Heart right ventricle (tissue), 16 donors: ENCODE data around the gene SLIT1. TPM values are rescaled to one million over a fixed set of nuclear protein-coding genes. Genes with fewer than 3 reads are reported as not detected.
A peak's percentile ranks its signal among the peaks of the same experiment; 100 is the strongest.

Source experiments
- ATAC-seq, 8 donors: fragments of 200-7000 bp; cut with Tn5 transposase; one replicate each; pipeline ENCODE4 v1.9.1; 2020; ENCODE audit warnings: mild to moderate bottlenecking in 8 of 8, moderate library complexity in 8 of 8, moderate number of reproducible peaks in 1 of 8
- DNase-seq, 2 donors: peaks; one replicate each; pipeline ENCODE4 v3.0.0-alpha.2; 2020
- H3K27ac ChIP-seq, 10 donors: fragments of 200-600 bp; sonication (generic) in 2 of 10; one replicate each; pipeline versions ENCODE4 v1.5.0 to v1.8.0; 2020 to 2022; ENCODE audit warnings: mild to moderate bottlenecking in 3 of 10
- H3K27me3 ChIP-seq, 7 donors: fragments of 200-600 bp; one replicate each; pipeline ENCODE4 v1.8.0; 2021 to 2022; ENCODE audit warnings: mild to moderate bottlenecking in 2 of 7
- H3K36me3 ChIP-seq, 9 donors: fragments of 200-600 bp; sonication (generic) in 1 of 9; one replicate each; pipeline versions ENCODE4 v1.5.0 to v1.8.0; 2020 to 2022; ENCODE audit warnings: mild to moderate bottlenecking in 2 of 9
- H3K4me1 ChIP-seq, 9 donors: fragments of 200-600 bp; sonication (generic) in 1 of 9; one replicate each; pipeline versions ENCODE4 v1.5.0 to v1.8.0; 2020 to 2022; ENCODE audit warnings: mild to moderate bottlenecking in 4 of 9
- H3K4me3 ChIP-seq, 10 donors: fragments of 200-600 bp; sonication (generic) in 2 of 10; one replicate each; pipeline versions ENCODE4 v1.5.0 to v1.8.0; 2020 to 2022; ENCODE audit warnings: mild to moderate bottlenecking in 7 of 10, moderate library complexity in 2 of 10
- H3K9me3 ChIP-seq, 11 donors: fragments of 200-600 bp in 10 of 11; sonication (generic) in 2 of 11; one replicate each; pipeline versions ENCODE4 v1.5.0 to v1.8.0; 2013 to 2022; ENCODE audit warnings: mild to moderate bottlenecking in 2 of 11, control low read depth in 1 of 11, moderate library complexity in 1 of 11
- WGBS, 2 donors: extraction: QIAGEN DNeasy Blood & Tissue Kit; methylation state at CpG; one replicate each; pipeline ENCODE4 v1.1.7; 2013; ENCODE audit warnings: inconsistent platforms in 1 of 2; 5-methylcytosine and 5-hydroxymethylcytosine counted together
- intact Hi-C, 10 donors: fragments of 100-400 bp; cut with DNase I; formaldehyde crosslinking; loops; one replicate each; pipeline versions ENCODE4 v1.11.1 to v1.14.2; 2022
- polyA plus RNA-seq, 2 donors: library from polyadenylated mRNA; stranded (reverse); fragments of 200-250 nt; gene quantifications; one replicate each; pipeline ENCODE4 v1.2.3, GENCODE V29; 2013
- total RNA-seq, 10 donors: library from RNA; stranded (reverse); fragmentation: NEBNext Ultra II Directional in 3 of 10; extraction: Animal tissue kit (Norgen Biotek cat#: 25700) in 3 of 10; gene quantifications; one replicate each; pipeline versions ENCODE4 v1.2.1 to v1.2.4, GENCODE V29; 2021 to 2023
- TF ChIP-seq, protein P1 (sequence below), 9 donors: fragments of 200-600 bp; sonication (generic) in 2 of 9; IDR thresholded peaks; one replicate each; pipeline versions ENCODE4 v1.5.0 to v1.8.0; 2021 to 2022; ENCODE audit warnings: antibody characterized with exemption in 9 of 9, mild to moderate bottlenecking in 5 of 9, moderate library complexity in 1 of 9
- donor health status: Arrhythmogenic right ventricular cardiomyopathy.
- donor health status: ischemic (EF 13 %, LVEDD 7.1; RV severe dilation, severe dysfunction).
- donor health status: healthy with polysubstance abuse.
- donor health status: DM: no; HTN: yes; CAD: no.
- donor health status: DM: no; HTN: no; CAD: no.
- donor health status: ischemic (EF 25% LVEDD 6.9; RV normal size, moderate dysfunction).
- donor health status: ischemic (EF 25% LVEDD 5.7; RV mildly dilated, moderate dysfunction).
- donor health status: healthy.
- donor health status: DM: yes; HTN: yes; CAD: no.
- donor health status: Ischemic cardiomyopathy.
- donor health status: ischemic (EF 35%, LVEDD 5.7; RV mildly dilated, moderate dysfunction).
- donor health status: nonischemic (EF 11% LVEDD 7.7; RV severe dilation, severe dysfunction).
- donor health status: DM: yes; HTN: yes; CAD: no.
- donor health status: PGD.
- donor health status: ischemic (EF 29% LVEDD 5.4; RV normal size, mild dysfunction).
- donor health status: nonischemic (EF 23%, LVEDD 6.1; RV moderate dilation, normal function).

Gene SLIT1
- total and polyA plus RNA-seq, 12 donors: 0.04 to 0.31 (median 0.13) TPM; not detected in 1

GRCh38 chr10:97100657-97101056 lies 85.1 kb downstream of the SLIT1 start:
- intact Hi-C loops: no loop called here
- Histone ChIP-seq H3K4me1 (peaks cover 10 to 40% (median 21%) of the 10 kb centered on the region in 9 donors), H3K36me3 (no peaks in the 10 kb centered on the region), H3K9me3 (no peaks in the 10 kb centered on the region), H3K4me3 (no peak overlapping the region), H3K27ac (no peak overlapping the region), H3K27me3 (peaks cover 0 to 7% (median 0%) of the 10 kb centered on the region in 7 donors)
- ATAC-seq: no peak
- DNase-seq: no peak
- TF ChIP-seq, protein P1, sequence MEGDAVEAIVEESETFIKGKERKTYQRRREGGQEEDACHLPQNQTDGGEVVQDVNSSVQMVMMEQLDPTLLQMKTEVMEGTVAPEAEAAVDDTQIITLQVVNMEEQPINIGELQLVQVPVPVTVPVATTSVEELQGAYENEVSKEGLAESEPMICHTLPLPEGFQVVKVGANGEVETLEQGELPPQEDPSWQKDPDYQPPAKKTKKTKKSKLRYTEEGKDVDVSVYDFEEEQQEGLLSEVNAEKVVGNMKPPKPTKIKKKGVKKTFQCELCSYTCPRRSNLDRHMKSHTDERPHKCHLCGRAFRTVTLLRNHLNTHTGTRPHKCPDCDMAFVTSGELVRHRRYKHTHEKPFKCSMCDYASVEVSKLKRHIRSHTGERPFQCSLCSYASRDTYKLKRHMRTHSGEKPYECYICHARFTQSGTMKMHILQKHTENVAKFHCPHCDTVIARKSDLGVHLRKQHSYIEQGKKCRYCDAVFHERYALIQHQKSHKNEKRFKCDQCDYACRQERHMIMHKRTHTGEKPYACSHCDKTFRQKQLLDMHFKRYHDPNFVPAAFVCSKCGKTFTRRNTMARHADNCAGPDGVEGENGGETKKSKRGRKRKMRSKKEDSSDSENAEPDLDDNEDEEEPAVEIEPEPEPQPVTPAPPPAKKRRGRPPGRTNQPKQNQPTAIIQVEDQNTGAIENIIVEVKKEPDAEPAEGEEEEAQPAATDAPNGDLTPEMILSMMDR (IDR thresholded peaks at IDR 0.05): no peak
- WGBS, 2 donors: 94 to 95% methylated on average over 9 of the region's 9 CpGs

DNA sequence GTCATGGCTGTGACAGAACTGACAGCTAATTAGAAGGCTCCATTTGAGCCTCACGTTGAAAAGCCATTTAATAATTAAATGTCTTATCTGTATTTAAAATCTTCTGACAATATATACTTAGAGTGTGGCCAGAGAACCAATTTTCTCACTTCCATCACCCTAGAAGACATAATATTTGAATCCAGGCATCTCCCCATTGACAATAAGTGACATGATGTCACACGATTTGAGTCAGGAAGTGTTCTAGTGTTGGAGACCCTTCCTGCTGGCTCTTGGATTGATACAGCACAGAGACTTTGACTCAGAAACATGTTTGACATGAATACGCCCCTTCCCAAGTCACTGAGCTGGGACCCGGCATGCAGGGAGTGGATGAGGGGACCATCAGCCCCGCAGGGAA lies 85.9 kb downstream of the SLIT1 start:
- Histone ChIP-seq H3K4me3 (no peak overlapping the region), H3K9me3 (no peaks in the 10 kb centered on the region), H3K27ac (no peak overlapping the region), H3K27me3 (peaks cover 0 to 7% (median 0%) of the 10 kb centered on the region in 7 donors), H3K36me3 (no peaks in the 10 kb centered on the region), H3K4me1 (peaks cover 16 to 48% (median 28%) of the 10 kb centered on the region in 9 donors)
- no peak for DNase-seq
- intact Hi-C loops: no loop called here
- no peak for ATAC-seq
- TF ChIP-seq, protein P1 (IDR thresholded peaks at IDR 0.05): no peak
- 78 to 86% methylated on average over 5 of the region's 5 CpGs for WGBS, 2 donors

DNA sequence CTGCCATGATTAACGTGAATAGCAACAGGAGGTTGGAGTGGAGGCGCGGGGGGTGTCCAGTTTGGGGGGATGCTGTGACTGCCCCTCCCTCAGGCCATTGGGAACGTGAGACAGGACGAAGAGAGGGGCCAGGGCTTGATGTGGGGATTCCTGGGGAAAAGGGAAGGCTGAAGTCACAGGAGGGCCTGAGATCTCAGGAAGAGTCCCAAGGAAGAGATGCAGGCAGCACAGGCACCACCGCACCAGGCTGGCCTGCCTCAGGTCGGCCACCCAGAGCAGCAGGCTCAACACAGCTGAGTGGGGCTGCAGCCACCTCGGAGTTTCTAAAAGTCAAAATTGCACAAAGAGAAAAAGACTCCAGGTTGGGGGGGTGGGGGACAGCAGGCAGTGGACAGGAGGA lies 86.7 kb downstream of the SLIT1 start:
- TF ChIP-seq, protein P1 (IDR thresholded peaks at IDR 0.05): no peak
- intact Hi-C loops: no loop called here
- H3K4me1 ChIP-seq: peaks cover 16 to 48% (median 28%) of the 10 kb centered on the region in 9 donors
- peaks cover 0 to 7% (median 0%) of the 10 kb centered on the region in 7 donors for H3K27me3 ChIP-seq
- 81 to 89% methylated on average over 8 of the region's 8 CpGs for WGBS, 2 donors
- H3K9me3 ChIP-seq: no peaks in the 10 kb centered on the region
- no peaks in the 10 kb centered on the region for H3K36me3 ChIP-seq
- no peak overlapping the region for H3K27ac ChIP-seq
- DNase-seq (no peak), ATAC-seq (no peak)
- no peak overlapping the region for H3K4me3 ChIP-seq

DNA sequence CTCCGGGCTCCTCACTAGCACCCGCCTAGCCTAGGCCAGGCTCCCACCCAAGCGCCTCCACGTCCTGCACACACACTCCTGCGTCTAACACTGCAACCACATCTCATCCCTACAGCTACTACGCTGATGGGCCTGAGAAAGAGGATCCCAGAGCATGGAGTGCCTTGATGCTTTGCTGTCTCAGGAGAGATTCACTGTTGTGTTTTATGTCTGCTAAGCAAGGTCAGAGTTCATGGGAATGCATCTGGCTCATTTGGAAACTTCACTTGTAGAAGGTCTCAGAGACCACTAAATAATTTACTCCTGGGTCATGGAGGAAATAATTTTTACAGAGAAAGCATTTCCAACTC lies 88.7 kb downstream of the SLIT1 start:
- H3K4me3 ChIP-seq: no peak overlapping the region
- ATAC-seq: peak in 3 of 8 donors; percentile 11 to 46 (median 12)
- peaks cover 16 to 40% (median 24%) of the 10 kb centered on the region in 9 donors for H3K4me1 ChIP-seq
- no peak for DNase-seq
- H3K27me3 ChIP-seq: peaks cover 0 to 7% (median 0%) of the 10 kb centered on the region in 7 donors
- intact Hi-C loops: no loop called here
- WGBS, 2 donors: 78 to 80% methylated on average over 6 of the region's 6 CpGs
- H3K9me3 ChIP-seq: peaks cover 0 to 5% (median 0%) of the 10 kb centered on the region in 11 donors
- peak overlapping the region in 7 of 10 donors; percentile 37 to 81 (median 68) for H3K27ac ChIP-seq
- no peaks in the 10 kb centered on the region for H3K36me3 ChIP-seq
- TF ChIP-seq, protein P1 (IDR thresholded peaks at IDR 0.05): no peak
